ENCODE data around the gene PDE4C. TPM values are rescaled to one million over a fixed set of nuclear protein-coding genes. Genes with fewer than 3 reads are reported as not detected.

PDE4C gene
- total and polyA plus RNA-seq, 10 of the 15 experiments (the other 5 are each of a cell fraction or from before 2014, with no cell fraction given): 0.08 to 0.73 (median 0.34) TPM

- H4K20me1 ChIP-seq (ENCODE audit: control insufficient read depth, insufficient read depth): no peaks in the 10 kb centered on the region
- intact Hi-C loops (cut with micrococcal nuclease; ENCODE audit: unreplicated experiment): loop anchor here (10.0 kb wide), 1 partner anchor 212 kb away; the partner anchor contains the start of gene SSBP4
- H2AFZ ChIP-seq (ENCODE audit: control insufficient read depth, low read depth, low read length): peak overlapping the region; percentile 82
- in situ Hi-C loops (cut with MboI): no loop called here
- WGBS (ENCODE audit: insufficient coverage, insufficient replicate concordance, low lambda C conversion rate, missing lambda C conversion rate): 1% methylated on average over 32 of the region's 32 CpGs
- RAD21 ChIA-PET (ENCODE audit: unreplicated experiment): interaction anchor here (0.6 to 8.1 kb wide), 13 partner anchors 11 to 137 kb away, joined by 3 to 175 read pairs (median 5); partner anchors contain the start of genes JUND, MPV17L2 and PIK3R2
- peak overlapping the region; percentile 86 for H3K4me3 ChIP-seq
- DNase-seq (ENCODE audit: low read depth, low spot score) (no peak), FAIRE-seq (peak; percentile 72), ATAC-seq (peak; percentile 9)
- peaks cover 0 to 12% of the 10 kb centered on the region in 2 experiments; a peak in 2 of 4 replicates for H3K36me3 ChIP-seq (ENCODE audit: control insufficient read depth in 2 of 2, insufficient read depth in 2 of 2, low read length in 1 of 2)
- H3K27ac ChIP-seq (ENCODE audit: control insufficient read depth, insufficient read depth): no peak overlapping the region
- peaks cover 9% of the 10 kb centered on the region for H3K79me2 ChIP-seq (ENCODE audit: control insufficient read depth, insufficient read depth, low read length)
- H3K9me3 ChIP-seq (replicated peaks; ENCODE audit: control insufficient read depth, insufficient read depth, low read length): no peaks in the 10 kb centered on the region
- H3K4me1 ChIP-seq (ENCODE audit: control insufficient read depth, insufficient read depth, low read length): peaks cover 6% of the 10 kb centered on the region
- no peak overlapping the region; the same call in 1 of the 2 replicates for H3K9ac ChIP-seq (ENCODE audit: control insufficient read depth, insufficient read depth, low read length)
- CTCF ChIA-PET: interaction anchor here (0.8 to 11.7 kb wide), 4 partner anchors 10 to 126 kb away, joined by 3 to 213 read pairs (median 17); partner anchors contain the start of gene MPV17L2
- no TSS peak for BruUV-seq (replicated peaks)
- POLR2A ChIA-PET: interaction anchor here (0.7 to 3.4 kb wide), 6 partner anchors 8 to 155 kb away, joined by 3 to 22 read pairs (median 8); partner anchors contain the start of gene MPV17L2
- H3K4me2 ChIP-seq (ENCODE audit: control insufficient read depth, insufficient read depth): peak overlapping the region; percentile 56
- no peaks in the 10 kb centered on the region for H3K27me3 ChIP-seq (replicated peaks in 1 of 2; ENCODE audit: control insufficient read depth in 2 of 2, insufficient read depth in 2 of 2, low read length in 1 of 2)
- SMC1A ChIA-PET (ENCODE audit: uncharacterized antibody, unreplicated experiment): interaction anchor here (0.6 to 9.5 kb wide), 8 partner anchors 8 to 146 kb away, joined by 3 to 121 read pairs (median 4); a partner anchor contains a TSS
- no peak for TF ChIP-seq E2F4 (IDR thresholded peaks at IDR 0.05; ENCODE audit: low read depth, low read length)
- peak; percentile 43 for TF ChIP-seq PBX3 (IDR thresholded peaks at IDR 0.05; ENCODE audit: insufficient replicate concordance, low read depth, low read length)
- no peak for TF ChIP-seq FOS (IDR thresholded peaks at IDR 0.05; ENCODE audit: borderline replicate concordance, extremely low read depth, insufficient read length)
- TF ChIP-seq E2F8 (IDR thresholded peaks at IDR 0.05; ENCODE audit: low read depth, partially characterized antibody): no peak
- no peak for TF ChIP-seq DPF2 (IDR thresholded peaks at IDR 0.05)
- TF ChIP-seq CREB1 (IDR thresholded peaks at IDR 0.05; ENCODE audit: low read depth): no peak; the same call in 1 of the 2 replicates
- no peak for TF ChIP-seq ZNF217 (IDR thresholded peaks at IDR 0.05)
- TF ChIP-seq RAD21 (IDR thresholded peaks at IDR 0.05; ENCODE audit: insufficient read depth, low read depth, low read length): peak; percentile 51
- TF ChIP-seq GABPA (IDR thresholded peaks at IDR 0.05; ENCODE audit: low read depth): no peak
- TF ChIP-seq POLR2A (IDR thresholded peaks at IDR 0.05; ENCODE audit: low read depth, low read length): no peak; the same call in 1 of the 2 replicates
- no peak for TF ChIP-seq NR2C2 (IDR thresholded peaks at IDR 0.05; ENCODE audit: borderline replicate concordance, control insufficient read depth, insufficient read length, low read depth)
- TF ChIP-seq ZBED1 (IDR thresholded peaks at IDR 0.05; ENCODE audit: borderline replicate concordance): no peak
- TF ChIP-seq NR2F1 (conservative IDR thresholded peaks at IDR 0.05): 0 out of 2 replicates have a peak, but pooled peaks have one; percentile 23
- TF ChIP-seq YBX1 (IDR thresholded peaks at IDR 0.05): no peak
- no peak for TF ChIP-seq EED (IDR thresholded peaks at IDR 0.05; ENCODE audit: low read depth)
- peak; percentile 24 to 48 (median 41); a peak in 4 of 6 replicates for TF ChIP-seq CTCF (IDR thresholded peaks at IDR 0.05 in 2 of 3, conservative IDR thresholded peaks at IDR 0.05 in 1 of 3; ENCODE audit: control insufficient read depth in 2 of 3, extremely low read depth in 1 of 3, insufficient read depth in 1 of 3, low read depth in 3 of 3, low read length in 3 of 3)
- TF ChIP-seq SREBF1 (IDR thresholded peaks at IDR 0.05; ENCODE audit: low read length): no peak
Observed at GRCh38 chr19:18202778-18203407, 23.3 kb downstream of the PDE4C start.
